Mesenchymal stem cell (in vitro differentiated cells and primary cell): ENCODE data around the gene TRMT112.

ENCODE experiments used
- DNase-seq: peaks from one replicate; pipeline ENCODE4 v3.0.0-alpha.2; 2013
- H2AFZ ChIP-seq: one replicate; pipeline ENCODE4 v1.6.1; 2013; ENCODE audit warnings: low read depth, mild to moderate bottlenecking, control low read depth, inconsistent platforms, low read length, moderate library complexity
- H2AK5ac ChIP-seq: 2 replicates; pipeline ENCODE4 v1.6.1; 2013; ENCODE audit warnings: low read length, moderate library complexity, mild to moderate bottlenecking, inconsistent platforms; ENCODE audit not compliant: severe bottlenecking
- H2BK120ac ChIP-seq: one replicate; pipeline ENCODE4 v1.6.1; 2013; ENCODE audit warnings: low read depth, mild to moderate bottlenecking, inconsistent platforms, low read length, moderate library complexity
- H2BK12ac ChIP-seq, 2 experiments: one replicate each; pipeline ENCODE4 v1.6.1; 2013; ENCODE audit warnings: inconsistent platforms in 2 of 2, low read length in 2 of 2, mild to moderate bottlenecking in 2 of 2, moderate library complexity in 2 of 2, control low read depth in 1 of 2
- H2BK15ac ChIP-seq: one replicate; pipeline ENCODE4 v1.6.1; 2013; ENCODE audit warnings: mild to moderate bottlenecking, low read depth, inconsistent platforms; ENCODE audit not compliant: poor library complexity, severe bottlenecking
- H2BK5ac ChIP-seq: 2 replicates; pipeline ENCODE4 v1.6.1; 2013; ENCODE audit warnings: low read depth, mild to moderate bottlenecking, low read length, control low read depth, inconsistent platforms; ENCODE audit not compliant: poor library complexity, severe bottlenecking
- H3K14ac ChIP-seq, 2 experiments: one replicate each; pipeline ENCODE4 v1.6.1; 2013; ENCODE audit warnings: inconsistent platforms in 2 of 2, low read length in 2 of 2, control low read depth in 1 of 2, mild to moderate bottlenecking in 1 of 2, moderate library complexity in 1 of 2
- H3K18ac ChIP-seq, 2 experiments: one replicate each; pipeline ENCODE4 v1.6.1; 2013; ENCODE audit warnings: inconsistent platforms in 2 of 2, low read length in 2 of 2, control low read depth in 1 of 2, low read depth in 1 of 2, mild to moderate bottlenecking in 1 of 2
- H3K23ac ChIP-seq, 2 experiments: one replicate each; pipeline ENCODE4 v1.6.1; 2013; ENCODE audit warnings: inconsistent platforms in 2 of 2, low read length in 2 of 2, mild to moderate bottlenecking in 2 of 2, moderate library complexity in 2 of 2, control low read depth in 1 of 2
- H3K27ac ChIP-seq: 2 replicates; pipeline ENCODE4 v1.5.1; 2013; ENCODE audit warnings: mild to moderate bottlenecking, moderate library complexity, low read length, control low read depth, inconsistent platforms; ENCODE audit not compliant: poor library complexity, severe bottlenecking
- H3K27me3 ChIP-seq, 2 experiments: 2 replicates each; pipeline versions ENCODE4 v1.6.1 to v1.7.0; 2013; ENCODE audit warnings: low read length in 2 of 2, mild to moderate bottlenecking in 2 of 2, moderate library complexity in 2 of 2, control low read depth in 1 of 2, inconsistent platforms in 1 of 2; ENCODE audit not compliant: control insufficient read depth in 1 of 2, insufficient read depth in 1 of 2
- H3K36me3 ChIP-seq, 2 experiments: 2 replicates each; pipeline versions ENCODE4 v1.6.1 to v1.7.0; 2013; ENCODE audit warnings: low read length in 2 of 2, control low read depth in 1 of 2, inconsistent platforms in 1 of 2, low read depth in 1 of 2, mild to moderate bottlenecking in 1 of 2; ENCODE audit not compliant: insufficient read depth in 2 of 2, control insufficient read depth in 1 of 2
- H3K4ac ChIP-seq, 2 experiments: one replicate each; pipeline ENCODE4 v1.6.1; 2013; ENCODE audit warnings: inconsistent platforms in 2 of 2, low read length in 2 of 2, mild to moderate bottlenecking in 2 of 2, moderate library complexity in 2 of 2, control low read depth in 1 of 2, low read depth in 1 of 2
- H3K4me1 ChIP-seq: 2 replicates; pipeline ENCODE4 v1.6.1; 2013; ENCODE audit warnings: low read depth, low read length, control low read depth; ENCODE audit not compliant: control insufficient read depth, insufficient read depth
- H3K4me2 ChIP-seq: 2 replicates; pipeline ENCODE4 v1.6.1; 2013; ENCODE audit warnings: low read length, mild to moderate bottlenecking, inconsistent platforms; ENCODE audit not compliant: poor library complexity, severe bottlenecking
- H3K4me3 ChIP-seq, 2 experiments: 2 replicates each; pipeline versions ENCODE4 v1.5.1 to v1.7.0; 2013; ENCODE audit warnings: low read length in 2 of 2, mild to moderate bottlenecking in 2 of 2, control low read depth in 1 of 2, low read depth in 1 of 2; ENCODE audit not compliant: insufficient read depth in 1 of 2
- H3K79me1 ChIP-seq: replicated peaks from 2 replicates; pipeline ENCODE4 v1.6.1; 2013; ENCODE audit warnings: mild to moderate bottlenecking, control low read depth, low read length, inconsistent platforms; ENCODE audit not compliant: poor library complexity, severe bottlenecking
- H3K9ac ChIP-seq: 2 replicates; pipeline ENCODE4 v1.7.0; 2013; ENCODE audit warnings: mild to moderate bottlenecking, low read length, moderate library complexity
- H3K9me3 ChIP-seq: 2 replicates; pipeline ENCODE4 v1.7.0; 2013; ENCODE audit warnings: mild to moderate bottlenecking, low read length; ENCODE audit not compliant: control insufficient read depth
- H4K8ac ChIP-seq: one replicate; pipeline ENCODE4 v1.6.1; 2013; ENCODE audit warnings: inconsistent platforms, mild to moderate bottlenecking, low read length, moderate library complexity
- H4K91ac ChIP-seq: one replicate; pipeline ENCODE4 v1.6.1; 2013; ENCODE audit warnings: mild to moderate bottlenecking, low read length, inconsistent platforms
- WGBS: methylation state at CpG from one replicate; pipeline ENCODE4 v1.1.7; 2013; ENCODE audit warnings: mixed read lengths; 5-methylcytosine and 5-hydroxymethylcytosine counted together

Gene TRMT112

DNA sequence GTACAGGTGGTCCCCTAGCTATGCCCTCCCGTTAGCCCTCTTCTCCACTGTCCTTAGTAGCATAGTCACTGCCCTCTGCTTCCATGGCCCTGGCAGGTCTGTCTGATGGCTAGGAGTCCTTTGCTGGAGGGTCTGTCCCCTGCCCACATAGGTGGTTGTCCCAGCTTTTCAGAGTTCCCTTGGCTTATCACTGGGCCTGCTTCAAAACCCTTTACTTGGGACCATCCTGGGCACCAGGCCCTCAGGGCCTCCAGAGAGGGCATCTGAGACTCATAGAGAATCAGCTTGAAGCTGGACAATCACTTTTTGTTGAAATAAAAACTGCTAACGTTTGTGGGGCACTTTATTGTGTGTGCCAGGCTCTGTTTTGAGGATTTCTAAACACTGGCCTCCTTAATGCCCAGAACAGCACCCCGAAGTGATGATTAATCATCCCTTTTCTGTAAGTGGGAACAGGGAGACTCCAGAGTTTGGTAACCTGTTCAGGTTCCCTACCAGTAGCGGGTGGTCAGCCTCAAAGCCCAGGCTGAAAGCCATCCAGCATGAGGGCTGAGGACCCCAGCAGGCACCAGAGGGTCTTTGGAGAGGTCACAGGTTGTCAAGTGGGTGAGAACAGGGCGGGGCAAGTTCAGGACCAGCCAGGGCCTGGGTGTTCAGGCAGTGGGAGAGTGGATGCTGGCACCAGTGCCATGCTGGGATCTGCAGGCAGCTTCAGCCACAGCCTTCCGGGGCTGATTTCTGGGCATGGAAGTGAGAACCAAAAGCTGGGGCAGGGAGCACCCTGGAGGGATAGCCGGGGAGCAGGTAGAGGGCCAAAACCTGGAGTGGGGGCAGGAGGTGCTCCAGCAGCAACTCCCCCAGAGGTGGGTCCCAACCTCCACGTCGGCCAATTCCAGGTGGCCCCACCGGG is 26.8 kb downstream of the TRMT112 start:
- H3K9ac ChIP-seq: no peak overlapping the region
- no peak overlapping the region for H3K18ac ChIP-seq
- no peak overlapping the region for H2AFZ ChIP-seq
- no peak overlapping the region for H3K23ac ChIP-seq
- peaks cover 0 to 28% of the 10 kb centered on the region in 2 experiments for H3K36me3 ChIP-seq
- no peak overlapping the region for H2BK12ac ChIP-seq
- H3K4me2 ChIP-seq: no peak overlapping the region
- H4K91ac ChIP-seq: no peak overlapping the region
- peaks cover 45 to 49% of the 10 kb centered on the region in 2 experiments for H3K27me3 ChIP-seq
- H3K79me1 ChIP-seq: peaks cover 24% of the 10 kb centered on the region
- H3K14ac ChIP-seq: no peak overlapping the region
- no peaks in the 10 kb centered on the region for H3K9me3 ChIP-seq
- H3K27ac ChIP-seq: no peak overlapping the region
- no peak overlapping the region for H2BK15ac ChIP-seq
- 46% methylated on average over 10 of the region's 10 CpGs for WGBS
- no peak overlapping the region for H2BK5ac ChIP-seq
- no peak overlapping the region for H2AK5ac ChIP-seq
- H3K4me1 ChIP-seq: peaks cover 34% of the 10 kb centered on the region
- H3K4me3 ChIP-seq: no peak overlapping the region
- no peak overlapping the region for H2BK120ac ChIP-seq
- H4K8ac ChIP-seq: no peak overlapping the region
- H3K4ac ChIP-seq: no peak overlapping the region
- DNase-seq: no peak

DNA sequence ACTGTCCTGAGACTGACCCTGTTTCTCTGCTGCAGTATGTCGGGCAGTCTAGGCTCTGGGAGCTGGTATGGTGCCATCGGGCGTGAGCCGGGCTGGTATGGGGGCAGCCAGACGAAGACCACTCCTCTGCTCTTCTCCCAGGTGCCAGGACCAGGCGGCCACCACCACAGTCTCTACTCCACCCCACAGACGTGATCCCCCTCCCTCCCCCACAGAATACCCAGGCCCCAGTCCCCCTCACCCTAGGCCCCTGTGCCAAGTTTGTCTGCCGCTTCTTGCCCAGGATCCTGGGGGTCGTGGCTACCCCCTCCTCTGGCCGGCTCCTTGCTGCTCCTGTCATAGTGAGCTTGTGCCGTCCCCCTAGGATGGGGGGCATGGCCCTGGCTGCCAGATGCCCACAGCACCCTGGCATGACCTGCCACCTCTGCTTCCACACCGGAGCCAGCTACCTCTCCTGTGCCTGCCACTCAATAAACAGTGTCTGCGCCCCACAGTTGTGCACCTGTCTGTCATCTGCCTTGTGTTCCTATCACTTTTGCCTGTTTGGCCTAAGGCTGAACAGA is 28.3 kb downstream of the TRMT112 start:
- H3K4me1 ChIP-seq: peaks cover 34% of the 10 kb centered on the region

DNA sequence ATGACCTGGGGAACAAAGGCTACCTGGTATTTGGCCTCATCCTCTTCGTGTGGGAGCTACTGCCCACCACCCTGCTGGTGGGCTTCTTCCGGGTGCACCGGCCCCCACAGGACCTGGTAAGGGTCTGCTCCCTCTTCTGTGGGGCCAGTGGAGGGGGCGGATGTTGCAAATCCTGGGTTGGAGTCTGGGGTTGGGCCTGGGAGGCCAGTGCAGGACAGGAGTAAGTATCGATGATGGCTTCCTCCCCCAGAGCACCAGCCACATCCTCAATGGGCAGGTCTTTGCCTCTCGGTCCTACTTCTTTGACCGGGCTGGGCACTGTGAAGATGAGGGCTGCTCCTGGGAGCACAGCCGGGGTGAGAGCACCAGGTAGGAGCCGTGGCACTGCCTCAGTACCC is 29.0 kb downstream of the TRMT112 start:
- H2BK5ac ChIP-seq: no peak overlapping the region
- H4K8ac ChIP-seq: no peak overlapping the region
- H4K91ac ChIP-seq: no peak overlapping the region
- peaks cover 38% of the 10 kb centered on the region for H3K4me1 ChIP-seq
- no peak overlapping the region for H3K27ac ChIP-seq
- H2BK120ac ChIP-seq: no peak overlapping the region
- H3K4me2 ChIP-seq: no peak overlapping the region
- 85% methylated on average over 8 of the region's 9 CpGs for WGBS
- DNase-seq: no peak
- no peak overlapping the region for H2AK5ac ChIP-seq
- no peaks in the 10 kb centered on the region for H3K9me3 ChIP-seq
- H2BK15ac ChIP-seq: no peak overlapping the region
- H3K14ac ChIP-seq: no peak overlapping the region
- H3K79me1 ChIP-seq: peaks cover 29% of the 10 kb centered on the region
- H3K23ac ChIP-seq: no peak overlapping the region
- H3K4me3 ChIP-seq: no peak overlapping the region
- no peak overlapping the region for H2AFZ ChIP-seq
- no peak overlapping the region for H3K18ac ChIP-seq
- peaks cover under 1 to 29% of the 10 kb centered on the region in 2 experiments for H3K36me3 ChIP-seq
- H3K9ac ChIP-seq: no peak overlapping the region
- no peak overlapping the region for H2BK12ac ChIP-seq
- H3K27me3 ChIP-seq: peaks cover 25 to 30% of the 10 kb centered on the region in 2 experiments
- H3K4ac ChIP-seq: no peak overlapping the region

More for the DNA sequence above, 28.3 kb downstream of the TRMT112 start:
- no peaks in the 10 kb centered on the region for H3K9me3 ChIP-seq
- peaks cover 32 to 37% of the 10 kb centered on the region in 2 experiments for H3K27me3 ChIP-seq
- H4K8ac ChIP-seq: no peak overlapping the region
- H3K79me1 ChIP-seq: peaks cover 24% of the 10 kb centered on the region
- no peak overlapping the region for H3K4ac ChIP-seq
- H3K4me3 ChIP-seq: no peak overlapping the region
- no peak overlapping the region for H3K14ac ChIP-seq
- no peak overlapping the region for H3K4me2 ChIP-seq
- H2AK5ac ChIP-seq: no peak overlapping the region
- H4K91ac ChIP-seq: no peak overlapping the region
- H2BK12ac ChIP-seq: no peak overlapping the region
- H3K27ac ChIP-seq: no peak overlapping the region
- H3K18ac ChIP-seq: no peak overlapping the region
- no peak overlapping the region for H2BK5ac ChIP-seq
- H3K23ac ChIP-seq: no peak overlapping the region
- 89% methylated on average over 11 of the region's 13 CpGs for WGBS
- H2BK15ac ChIP-seq: no peak overlapping the region
- DNase-seq: no peak
- peaks cover 0 to 28% of the 10 kb centered on the region in 2 experiments for H3K36me3 ChIP-seq
- H2BK120ac ChIP-seq: no peak overlapping the region
- no peak overlapping the region for H3K9ac ChIP-seq
- H2AFZ ChIP-seq: no peak overlapping the region

DNA sequence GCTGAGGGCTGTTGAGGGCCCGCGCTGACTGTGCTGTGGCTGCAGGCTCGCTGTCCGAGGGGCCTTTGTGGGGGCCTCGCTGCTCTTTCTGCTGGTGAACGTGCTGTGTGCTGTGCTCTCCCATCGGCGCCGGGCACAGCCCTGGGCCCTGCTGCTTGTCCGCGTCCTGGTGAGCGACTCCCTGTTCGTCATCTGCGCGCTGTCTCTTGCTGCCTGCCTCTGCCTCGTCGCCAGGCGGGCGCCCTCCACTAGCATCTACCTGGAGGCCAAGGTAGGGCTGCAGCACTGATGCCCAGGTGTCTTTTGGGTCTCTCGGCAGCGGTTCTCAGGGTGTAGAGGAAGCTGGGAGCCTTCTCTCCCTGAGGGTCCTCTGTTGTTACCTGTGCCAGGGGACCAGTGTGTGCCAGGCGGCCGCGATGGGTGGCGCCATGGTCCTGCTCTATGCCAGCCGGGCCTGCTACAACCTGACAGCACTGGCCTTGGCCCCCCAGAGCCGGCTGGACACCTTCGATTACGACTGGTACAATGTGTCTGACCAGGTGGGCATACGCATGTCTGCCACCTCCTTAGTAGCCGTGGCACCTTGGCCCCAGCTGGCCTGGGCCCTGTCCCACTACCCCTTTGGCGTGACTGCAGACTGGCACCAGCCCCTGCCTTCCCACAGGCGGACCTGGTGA is 29.5 kb downstream of the TRMT112 start:
- no peak overlapping the region for H3K9ac ChIP-seq
- H3K18ac ChIP-seq: no peak overlapping the region
- no peak overlapping the region for H3K4me2 ChIP-seq
- H2BK120ac ChIP-seq: no peak overlapping the region
- H3K14ac ChIP-seq: no peak overlapping the region
- H3K36me3 ChIP-seq: peaks cover 6 to 32% of the 10 kb centered on the region in 2 experiments
- no peak overlapping the region for H2AK5ac ChIP-seq
- no peak overlapping the region for H3K27ac ChIP-seq
- no peak overlapping the region for H2AFZ ChIP-seq
- H4K91ac ChIP-seq: no peak overlapping the region
- peaks cover 19 to 25% of the 10 kb centered on the region in 2 experiments for H3K27me3 ChIP-seq
- H2BK5ac ChIP-seq: no peak overlapping the region
- DNase-seq: no peak
- no peaks in the 10 kb centered on the region for H3K9me3 ChIP-seq
- no peak overlapping the region for H2BK12ac ChIP-seq
- H2BK15ac ChIP-seq: no peak overlapping the region
- H3K4me3 ChIP-seq: no peak overlapping the region
- 96% methylated on average over 33 of the region's 33 CpGs for WGBS
- H3K23ac ChIP-seq: no peak overlapping the region
- peaks cover 41% of the 10 kb centered on the region for H3K4me1 ChIP-seq
- H4K8ac ChIP-seq: no peak overlapping the region
- no peak overlapping the region for H3K4ac ChIP-seq
- peaks cover 34% of the 10 kb centered on the region for H3K79me1 ChIP-seq
